NCI-H1105 (cell line): ENCODE results near the gene CCDC12.

Experiments
- DNase-seq: peaks from one replicate; lab custom pipeline; 2025; lab: John Stamatoyannopoulos, UW

Gene CCDC12

DNA sequence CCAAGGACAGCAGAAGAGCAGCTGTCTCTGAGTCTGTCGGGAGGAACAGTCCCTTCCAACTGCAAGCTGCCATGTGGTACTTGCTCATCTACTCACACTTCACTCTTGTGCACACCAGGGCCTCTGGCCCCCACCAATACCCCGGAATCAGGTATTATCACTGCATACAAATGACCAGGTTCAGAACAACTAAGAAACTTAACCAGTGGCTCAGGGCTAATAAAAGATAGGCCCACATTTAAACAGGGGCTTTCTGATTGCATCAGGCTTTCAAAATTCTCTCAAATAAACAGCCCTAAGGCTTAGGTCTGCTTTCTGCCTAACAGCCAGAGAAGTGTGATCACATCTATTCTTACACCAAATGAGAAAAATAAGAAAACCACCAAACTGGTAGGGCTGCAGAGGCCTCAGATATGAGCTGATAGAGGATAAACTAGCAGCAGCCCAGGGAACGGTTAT lies 20.7 kb downstream of the CCDC12 start:
- DNase-seq, result no peak

DNA sequence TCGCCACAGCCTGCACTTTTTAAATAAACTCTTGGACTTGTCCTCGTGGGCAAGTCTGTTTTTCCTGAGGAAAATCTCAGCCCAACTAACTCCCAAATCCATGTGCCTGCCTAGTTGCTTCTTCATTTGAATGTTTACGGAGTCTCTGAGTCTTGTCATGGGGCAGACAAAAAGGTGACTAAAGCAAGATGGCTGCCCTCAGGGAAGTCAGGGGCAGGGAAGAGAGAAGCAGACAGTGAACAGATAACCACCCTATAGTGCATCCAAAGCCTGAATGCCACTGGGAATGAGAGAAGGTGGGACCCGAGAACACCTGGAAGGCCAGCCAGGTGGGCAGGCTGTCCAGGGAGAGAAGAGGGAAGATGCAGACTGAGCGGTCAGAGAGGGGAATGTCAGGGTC lies 21.4 kb downstream of the CCDC12 start:
- no peak for DNase-seq

DNA sequence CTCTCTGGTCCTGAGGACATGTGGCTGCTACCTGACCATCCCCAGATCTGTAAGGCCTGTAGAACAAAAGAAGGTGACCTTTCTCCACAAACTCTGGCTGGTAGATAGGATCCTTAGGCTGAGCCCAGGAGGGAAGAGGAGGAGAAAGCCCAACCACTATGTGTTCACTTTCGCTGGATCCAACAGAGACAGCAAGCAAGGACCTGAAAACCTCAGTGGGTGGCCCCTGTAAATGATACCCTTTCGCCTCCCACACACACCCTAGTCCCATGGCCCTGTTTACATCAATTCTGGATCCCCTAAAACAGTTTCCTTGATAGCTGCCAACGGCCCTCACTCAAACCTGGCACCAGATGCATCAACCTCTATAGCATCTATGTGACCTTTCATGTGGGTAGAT lies 22.4 kb downstream of the CCDC12 start:
- no peak for DNase-seq

DNA sequence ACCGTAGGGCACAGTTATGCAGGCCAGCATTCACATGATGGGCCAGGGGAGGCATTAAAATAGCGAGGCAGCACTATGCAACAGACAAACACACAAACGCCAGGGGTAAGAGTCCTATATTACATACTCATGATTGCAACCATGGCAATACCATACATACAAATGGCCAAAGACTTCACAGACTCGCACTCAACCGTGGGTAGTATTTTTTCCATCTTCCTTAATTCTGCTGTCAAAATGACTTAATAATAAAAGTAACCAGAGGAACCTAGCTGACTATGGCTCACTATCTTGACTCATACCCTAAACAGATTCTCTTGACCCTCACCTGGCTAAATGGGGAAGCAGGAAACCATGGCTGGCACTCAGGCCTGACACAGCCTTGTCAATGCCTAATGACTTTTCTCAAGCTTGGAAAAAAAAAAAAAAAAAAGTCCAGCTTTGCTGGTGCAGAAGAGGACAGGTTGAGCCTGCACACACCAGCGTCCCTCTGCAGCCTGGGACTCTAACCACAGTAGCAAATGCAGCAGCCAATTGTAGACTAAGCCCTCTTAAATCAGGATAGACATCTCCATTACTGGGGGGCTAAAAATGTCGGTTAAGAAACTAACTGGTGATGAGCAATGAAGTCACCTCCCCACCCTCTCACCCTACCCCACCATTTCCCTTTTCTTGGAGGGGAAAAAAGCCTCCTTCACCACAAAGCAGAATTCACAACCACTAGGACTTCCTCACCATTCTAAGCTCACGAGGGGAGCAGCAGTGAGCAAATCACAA lies 23.1 kb downstream of the CCDC12 start:
- DNase-seq, result no peak

DNA sequence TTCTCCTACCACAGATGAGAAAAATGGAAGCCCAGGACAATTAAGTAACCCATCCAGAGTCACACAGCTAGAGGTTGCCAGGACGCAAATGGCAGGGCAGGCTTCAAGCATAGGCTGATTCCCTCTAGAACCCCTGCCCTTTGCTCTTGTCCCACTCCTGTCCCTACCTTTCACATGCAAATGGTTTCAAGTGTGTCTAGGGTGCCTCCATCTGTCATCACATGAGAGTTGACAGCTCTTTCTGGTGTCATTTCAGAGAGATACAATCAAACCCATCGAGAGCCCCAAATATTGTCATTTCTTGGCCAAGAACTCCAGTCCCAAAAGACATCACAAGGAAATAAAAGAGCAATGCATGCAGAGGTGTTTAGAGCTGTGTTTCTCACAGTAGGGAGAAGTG lies 23.7 kb downstream of the CCDC12 start:
- DNase-seq, result no peak

DNA sequence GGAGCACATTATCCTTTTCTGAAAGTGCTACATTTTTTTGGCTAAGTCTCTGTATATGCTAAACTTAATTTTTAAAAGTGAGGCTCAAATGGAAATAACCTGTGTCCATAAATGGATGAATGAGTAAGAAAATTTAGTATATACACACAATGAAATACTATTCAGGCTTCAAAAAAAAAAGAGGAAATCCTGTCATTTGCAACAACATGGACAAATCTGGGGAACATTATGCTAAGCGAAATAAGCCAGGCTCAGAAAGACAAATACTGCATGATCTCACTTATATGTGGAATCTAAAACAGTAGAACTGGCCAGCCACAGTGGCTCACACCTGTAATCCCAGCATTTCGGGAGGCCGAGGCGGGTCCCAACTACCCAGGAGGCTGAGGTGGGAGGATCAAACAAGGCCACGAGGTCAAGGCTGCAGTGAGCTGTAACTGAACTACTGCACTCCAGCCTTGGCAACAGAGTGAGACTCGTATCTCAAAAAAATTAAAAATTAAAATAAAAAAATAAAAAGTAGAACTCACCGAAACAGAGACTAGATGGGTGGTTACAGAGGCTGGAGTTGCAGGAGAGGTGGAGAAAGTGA lies 25.8 kb downstream of the CCDC12 start:
- DNase-seq, result no peak

DNA sequence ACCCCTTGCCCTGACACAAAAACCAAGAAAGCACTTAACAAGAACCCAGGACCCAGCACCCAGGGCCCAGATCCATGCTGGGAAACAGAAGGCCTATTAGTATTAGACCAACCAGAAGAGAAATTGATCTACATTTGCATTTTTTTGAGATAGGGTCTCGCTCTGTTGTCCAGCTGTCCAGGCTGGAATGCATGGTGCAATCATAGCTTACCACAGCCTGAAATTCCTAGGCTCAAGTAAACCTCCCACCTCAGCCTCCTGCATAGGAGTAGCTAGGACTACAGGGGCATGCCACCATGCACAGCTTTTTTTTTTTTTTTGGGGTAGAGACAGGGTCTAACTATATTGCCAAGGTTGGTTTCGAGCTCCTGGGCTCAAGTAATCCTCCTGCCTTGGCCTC lies 26.4 kb downstream of the CCDC12 start:
- no peak for DNase-seq

DNA sequence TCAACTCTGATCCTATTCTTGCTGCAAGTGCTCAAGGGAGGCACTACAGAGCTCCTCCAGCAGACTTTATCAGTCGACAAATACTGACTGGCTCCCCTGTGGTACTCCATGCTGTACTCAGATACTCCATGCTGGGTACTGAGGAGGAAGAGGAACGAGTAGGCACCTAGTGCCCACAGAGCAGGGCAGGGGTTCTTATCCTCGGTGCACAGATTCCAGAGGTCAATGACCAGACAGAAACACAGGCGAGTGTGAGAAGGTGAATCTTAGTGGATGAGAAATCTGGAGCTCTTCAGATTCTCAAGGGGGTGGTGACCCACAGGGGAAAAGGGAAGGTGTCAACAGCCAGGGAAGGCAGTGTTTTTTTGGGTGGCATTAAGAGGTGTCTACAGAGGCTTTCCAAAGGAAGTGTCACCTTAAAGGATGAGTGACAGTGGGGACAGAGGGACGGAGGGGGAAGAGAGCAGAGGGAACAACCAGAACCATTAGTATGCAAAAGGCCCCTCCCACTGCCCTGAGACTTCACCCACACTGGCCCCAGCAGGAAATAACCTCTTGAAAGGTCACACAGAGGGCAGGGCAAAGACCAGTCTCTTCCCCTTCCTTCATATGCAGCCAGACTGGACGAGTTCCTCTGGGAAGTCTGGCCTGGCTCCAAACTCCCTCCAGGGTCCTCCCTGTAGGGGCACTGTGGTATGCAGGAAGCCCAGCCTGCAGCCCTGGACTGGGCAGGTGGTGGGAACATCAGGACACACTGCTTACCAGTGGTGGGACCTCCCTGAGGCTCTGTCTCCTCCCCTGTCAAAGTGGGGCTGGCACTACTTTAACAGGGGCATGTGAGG lies 27.5 kb downstream of the CCDC12 start:
- DNase-seq, result no peak

DNA sequence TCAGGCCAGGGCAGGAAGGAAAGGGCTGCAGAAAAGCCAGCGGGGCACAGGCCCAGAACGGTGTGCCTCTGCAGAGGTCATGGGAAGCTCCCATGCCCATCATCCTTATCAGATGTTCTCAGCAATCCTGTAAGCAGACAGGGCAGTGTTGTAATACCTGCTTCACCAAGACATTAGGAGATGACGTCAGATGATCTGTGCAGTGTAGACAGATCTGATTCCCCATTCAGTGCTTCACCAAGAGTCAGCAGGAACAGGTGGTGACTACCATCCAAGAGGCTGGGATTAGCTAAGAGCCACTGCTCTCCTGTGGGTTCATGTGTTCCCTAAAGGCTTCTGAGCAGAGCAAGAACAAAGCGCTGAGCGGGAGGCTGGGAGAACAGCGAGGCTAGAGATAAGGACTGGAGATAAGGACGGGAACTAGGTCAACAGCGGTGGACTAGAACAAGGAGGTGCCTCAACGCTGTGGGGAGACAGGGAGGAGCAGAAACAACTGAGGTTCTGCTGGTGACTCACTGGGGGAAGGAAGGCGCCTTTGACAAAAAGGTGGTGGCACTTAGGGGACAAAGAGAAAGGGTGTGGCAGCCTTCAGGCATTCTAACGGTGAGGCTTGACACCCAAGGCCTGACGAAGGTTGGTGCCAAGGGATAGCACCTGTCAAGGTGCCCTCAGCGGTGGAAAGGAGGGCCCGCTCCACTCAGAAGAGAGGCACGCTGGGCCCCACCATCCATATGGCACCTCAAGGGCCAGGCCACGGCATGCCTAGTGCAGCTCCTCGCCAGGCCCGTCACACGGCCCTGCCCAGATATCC lies 28.4 kb downstream of the CCDC12 start:
- DNase-seq, result no peak

DNA sequence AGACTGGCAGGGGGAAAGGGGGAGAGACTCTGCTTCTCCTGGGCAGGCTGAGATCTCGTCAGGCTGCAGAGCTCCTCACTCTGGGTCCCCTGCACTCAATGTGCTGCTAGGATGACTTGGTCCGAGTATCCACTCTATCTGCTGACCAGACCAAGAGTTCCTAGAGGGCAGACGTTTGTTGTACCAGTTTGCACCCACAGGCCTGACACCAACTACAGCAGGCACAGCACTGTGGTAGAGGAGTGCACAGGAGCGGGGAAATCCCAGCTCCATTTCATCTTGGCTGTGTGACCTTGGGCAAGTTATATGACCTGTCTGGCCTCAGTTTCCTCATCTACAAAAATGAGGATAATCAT lies 29.0 kb downstream of the CCDC12 start:
- DNase-seq, result no peak

DNA sequence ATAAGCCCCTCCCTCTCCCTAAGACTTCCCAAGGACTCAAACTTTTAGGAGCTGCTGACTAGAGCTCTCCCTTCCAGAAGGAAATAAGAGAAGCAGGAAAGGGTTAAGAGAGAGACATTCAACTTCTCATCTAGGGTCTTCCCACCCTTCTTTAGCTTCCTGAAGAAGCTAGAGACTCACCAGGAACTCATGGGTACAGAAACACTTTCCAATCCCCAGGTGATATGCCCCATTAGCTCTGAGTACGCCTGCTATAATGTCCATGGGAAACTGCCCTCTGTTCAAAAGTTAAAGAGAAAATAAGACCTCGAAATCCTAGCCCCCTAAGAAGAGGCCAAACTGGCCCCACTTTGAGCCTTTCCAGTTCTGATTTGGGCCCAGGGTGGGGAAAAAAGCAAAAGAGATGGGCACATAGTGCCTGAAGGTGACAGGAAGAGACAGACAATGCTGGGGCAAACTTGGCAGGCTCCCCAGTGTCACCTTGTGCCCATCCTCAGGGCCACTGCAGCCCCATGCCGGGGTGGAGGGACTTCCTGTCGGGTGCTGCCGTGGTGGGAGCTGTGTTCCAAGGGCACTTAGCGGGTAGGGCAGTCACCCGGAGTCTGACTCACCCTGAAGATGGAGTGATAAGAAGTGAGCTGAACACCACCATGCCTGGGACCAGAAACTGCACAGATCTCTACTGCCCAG lies 29.5 kb downstream of the CCDC12 start:
- no peak for DNase-seq

DNA sequence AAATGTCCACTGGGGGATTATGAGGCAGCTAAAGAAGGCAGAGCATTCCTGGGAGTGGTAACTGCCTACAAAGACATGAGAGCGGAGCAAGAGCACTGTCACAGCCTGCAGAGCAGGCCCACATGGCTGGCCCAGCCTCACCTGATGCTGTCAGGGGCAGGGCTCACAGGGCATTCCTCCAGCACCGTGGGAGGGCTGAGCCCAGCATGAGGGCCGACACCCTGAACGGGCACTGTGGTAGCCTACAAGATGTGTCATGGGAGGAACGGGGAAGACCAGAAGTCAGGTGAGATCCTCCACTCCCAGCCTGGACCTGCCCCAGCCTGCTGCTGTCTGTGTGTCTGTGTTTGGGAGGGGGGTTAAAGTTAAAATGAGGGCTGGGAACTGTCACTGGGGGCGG lies 30.1 kb downstream of the CCDC12 start:
- no peak for DNase-seq

DNA sequence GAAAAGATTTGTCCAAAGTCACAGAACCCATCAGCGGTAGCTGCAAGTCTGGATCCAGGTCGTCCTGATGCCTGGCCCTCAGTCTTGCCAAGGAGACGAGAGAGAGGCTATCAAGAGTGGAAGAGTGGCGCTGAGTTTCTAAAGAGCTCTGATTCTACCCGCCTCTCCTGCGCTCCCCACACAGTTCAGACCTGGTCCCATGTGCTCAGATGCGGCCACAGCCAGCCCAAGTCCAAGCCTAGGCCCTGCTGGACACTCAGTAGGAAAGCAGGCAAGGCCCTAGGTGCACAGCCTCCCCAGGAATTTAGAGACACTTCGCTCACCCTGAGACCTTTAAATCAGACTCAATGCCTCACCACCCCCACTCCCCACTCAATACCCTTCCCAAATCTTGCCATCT lies 32.4 kb downstream of the CCDC12 start:
- DNase-seq, result no peak

DNA sequence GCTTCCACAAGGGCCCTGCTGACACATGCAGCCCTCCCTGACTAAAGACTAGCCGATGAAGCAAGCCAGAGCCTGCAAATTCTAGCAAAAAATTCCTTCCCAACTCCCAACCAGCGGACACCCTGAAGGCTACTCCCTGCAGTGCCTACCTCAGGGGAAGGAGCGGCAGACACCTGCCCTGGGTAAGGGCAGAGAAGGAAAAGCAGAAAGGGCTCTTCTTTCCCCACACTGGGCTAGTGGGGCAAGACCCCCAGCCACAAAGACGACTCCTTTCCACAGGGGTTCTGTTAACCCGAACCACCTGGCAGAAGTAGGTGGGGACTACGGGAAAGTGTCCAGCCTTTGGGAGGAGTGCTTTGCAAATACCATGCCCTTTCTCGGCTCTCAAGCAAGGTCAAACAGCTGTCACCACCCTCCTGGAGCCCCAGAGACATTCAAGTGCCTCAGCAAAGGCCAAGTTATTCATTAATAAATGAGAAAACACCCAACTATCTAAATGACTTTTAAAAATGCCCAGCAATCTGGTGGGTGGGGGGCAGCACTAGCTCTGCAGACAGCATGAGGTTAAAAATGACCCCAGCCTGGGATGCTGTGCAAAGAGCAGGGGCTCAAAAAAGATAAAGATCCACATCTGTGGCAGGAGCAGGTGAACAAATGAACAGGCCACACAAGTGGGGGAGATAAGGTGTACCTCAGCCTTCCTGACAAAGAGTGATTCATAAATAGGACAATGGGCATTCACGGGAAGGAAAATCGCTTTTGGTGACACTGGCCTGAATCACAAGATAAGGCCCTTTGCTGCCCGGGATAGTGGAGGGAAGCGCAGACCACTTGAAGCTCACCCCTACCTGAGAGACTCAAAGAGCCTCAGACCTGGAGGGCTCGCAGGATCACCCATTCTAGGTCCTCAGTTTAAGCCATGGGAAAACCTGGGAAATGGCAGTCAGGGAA lies 33.0 kb downstream of the CCDC12 start:
- DNase-seq, result no peak

DNA sequence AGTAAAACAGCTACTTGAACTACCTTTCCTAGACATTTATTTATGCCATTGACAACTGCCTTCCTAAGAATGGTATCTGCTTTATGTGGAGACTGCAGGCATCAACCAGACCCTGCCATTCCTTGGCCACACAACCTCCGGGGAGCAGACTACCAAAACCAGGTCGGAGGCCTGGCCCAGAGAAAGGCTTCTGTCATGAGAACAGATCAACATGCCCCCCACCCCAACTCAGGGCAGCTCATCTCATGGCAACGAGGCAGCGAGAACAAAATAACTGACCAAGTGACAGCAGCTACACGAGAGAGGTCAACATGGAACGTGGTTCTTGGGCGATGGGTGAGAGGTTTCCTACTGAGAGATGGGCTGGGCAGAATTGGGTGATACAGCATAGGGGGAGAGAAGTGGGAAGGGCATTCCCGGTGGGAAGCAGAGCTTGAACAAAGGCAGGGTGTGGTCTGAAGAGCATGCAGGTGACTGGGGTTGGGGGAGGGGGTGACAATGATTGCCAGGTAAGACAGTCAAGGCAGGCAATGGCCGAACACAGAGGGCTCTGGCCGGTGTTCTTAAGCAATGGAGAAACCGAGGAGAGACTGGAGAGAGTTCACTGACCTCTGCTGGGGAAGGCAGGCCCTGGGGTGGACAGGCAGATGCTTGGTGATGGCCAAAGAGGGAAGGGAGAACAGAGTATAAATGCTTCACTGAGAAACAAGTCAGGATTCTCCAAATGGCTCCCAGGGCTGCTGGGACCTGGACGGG lies 33.9 kb downstream of the CCDC12 start:
- no peak for DNase-seq

DNA sequence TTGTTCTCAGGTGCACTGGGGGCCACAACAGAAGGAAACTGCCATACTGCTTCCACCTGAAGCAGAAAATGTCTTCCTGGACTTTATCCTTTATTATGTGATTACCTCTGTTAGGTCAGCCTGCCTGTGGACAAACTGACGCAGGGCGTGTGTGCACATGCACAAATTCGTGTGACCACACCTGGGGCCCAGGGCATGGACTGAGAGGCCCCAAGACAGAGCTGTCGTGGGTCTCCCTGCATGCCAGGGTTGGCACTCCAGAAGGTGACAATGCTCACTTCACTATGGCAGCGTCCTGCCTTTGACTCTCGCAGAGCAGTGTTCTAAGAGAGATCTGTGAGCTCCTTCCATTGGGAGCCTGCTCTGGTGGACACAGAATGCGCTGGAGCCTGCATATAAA lies 34.5 kb downstream of the CCDC12 start:
- no peak for DNase-seq

DNA sequence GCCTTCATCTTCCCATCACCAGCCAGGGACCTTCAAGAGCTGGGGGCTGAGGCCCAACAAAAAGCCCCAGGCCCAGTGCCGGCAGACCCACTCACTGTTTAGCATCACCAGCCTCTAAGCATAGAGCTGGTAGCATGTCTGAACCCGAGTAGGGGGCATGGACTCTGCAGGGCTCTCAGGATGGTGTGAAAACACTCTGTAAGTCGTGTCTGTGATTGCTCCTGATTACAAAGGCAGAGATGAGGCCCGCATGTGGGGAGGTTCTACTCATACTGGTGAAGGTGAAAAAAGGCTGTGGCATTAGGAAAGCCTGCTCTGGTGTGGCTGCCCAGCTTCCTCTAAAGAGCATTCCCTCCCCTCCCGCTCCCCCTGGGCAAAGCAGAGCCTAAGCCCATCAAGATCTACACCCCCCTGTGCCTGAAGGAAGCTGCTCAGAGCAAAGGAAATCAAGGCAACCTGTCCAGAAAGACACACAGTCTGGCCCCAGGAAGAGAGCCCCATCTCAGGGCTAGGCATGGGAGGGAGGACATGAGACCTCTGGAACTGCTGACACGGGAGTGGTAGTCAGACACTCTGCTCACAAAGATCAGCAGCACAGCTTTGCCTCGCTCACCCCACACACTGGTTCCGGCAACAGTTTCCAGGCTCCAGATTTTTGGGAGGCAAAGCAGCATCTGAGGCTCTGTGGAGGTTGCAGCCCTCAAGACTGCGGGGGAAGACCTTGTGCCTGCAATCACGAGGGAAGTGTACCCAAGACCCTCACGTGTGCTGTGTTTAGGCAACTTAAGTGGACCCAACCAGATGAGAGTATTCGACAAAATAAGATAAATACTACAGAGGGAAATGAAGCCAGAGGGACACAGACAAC lies 36.7 kb downstream of the CCDC12 start:
- no peak for DNase-seq

DNA sequence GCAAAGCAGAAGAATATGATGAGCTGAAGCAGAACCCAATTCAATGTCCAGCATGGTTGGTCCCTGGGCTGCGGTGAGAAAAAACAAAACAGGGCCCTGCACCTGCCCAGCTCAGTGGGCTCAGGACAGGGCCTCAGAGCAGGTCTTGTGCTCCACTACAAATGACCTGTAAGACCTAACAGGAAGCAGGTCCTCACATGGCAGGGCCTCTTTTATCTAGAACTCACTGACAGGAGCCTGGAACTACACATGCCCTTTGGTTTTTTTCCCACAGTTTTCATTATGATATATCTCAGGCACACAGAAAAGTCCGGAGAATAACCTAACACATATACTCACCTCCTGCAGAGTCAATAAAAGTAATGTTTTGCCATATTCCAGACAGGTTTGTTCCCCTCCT lies 38.4 kb downstream of the CCDC12 start:
- no peak for DNase-seq
